NCI-H460 (cell line): ENCODE measurements around the gene RNF212. TPM values are rescaled to one million over a fixed set of nuclear protein-coding genes. Genes with fewer than 3 reads are reported as not detected.
"Not testable (repeated sequence)": the region's sequence is repeated elsewhere in the genome, so short reads cannot be mapped to it uniquely, and the experiment has no call there.

Experiments used
- DNase-seq: peaks from one replicate; pipeline ENCODE4 v3.0.0-alpha.2; 2016; ENCODE audit warnings: low read depth; ENCODE audit errors: extremely low read depth
- total RNA-seq: library from RNA; depleted of rRNA; stranded (reverse); fragments of >200 nt; shearing (Covaris generic); gene quantifications from 2 replicates; pipeline ENCODE4 v1.2.3, GENCODE V29; 2014

RNF212 gene
- total RNA-seq, 1 experiment from 2014 or later: 9.9 TPM

- peak; percentile 69 for DNase-seq
These were observed 40.4 kb downstream of the RNF212 start for GRCh38 chr4:1072830-1073446.

GRCh38 chr4:1069394-1069793, 44.0 kb downstream of the RNF212 start:
- no peak for DNase-seq

GRCh38 chr4:1065732-1066131, 47.6 kb downstream of the RNF212 start:
- DNase-seq: no peak

- no peak for DNase-seq
These were observed 50.9 kb downstream of the RNF212 start for GRCh38 chr4:1062419-1062818.

- no peak for DNase-seq
These were observed 51.6 kb downstream of the RNF212 start for GRCh38 chr4:1061760-1062159.

GRCh38 chr4:1061056-1061700, 52.2 kb downstream of the RNF212 start:
- DNase-seq: no peak

- DNase-seq: no peak
These were observed 52.7 kb downstream of the RNF212 start for GRCh38 chr4:1060621-1061020.

- DNase-seq: no peak
These were observed 53.2 kb downstream of the RNF212 start for GRCh38 chr4:1060121-1060520.

- no peak for DNase-seq
These were observed 54.2 kb downstream of the RNF212 start for GRCh38 chr4:1058997-1059665.

- DNase-seq: no peak
These were observed 55.0 kb downstream of the RNF212 start for GRCh38 chr4:1058198-1058996.

- DNase-seq: no peak
These were observed 56.0 kb downstream of the RNF212 start for GRCh38 chr4:1057403-1057745.

- DNase-seq: no peak
These were observed 56.5 kb downstream of the RNF212 start for GRCh38 chr4:1056671-1057402.

GRCh38 chr4:1055721-1056590, 57.4 kb downstream of the RNF212 start:
- no peak for DNase-seq

- not testable (repeated sequence) for DNase-seq
These were observed 58.1 kb downstream of the RNF212 start for GRCh38 chr4:1055243-1055701.

- DNase-seq: not testable (repeated sequence)
These were observed 58.6 kb downstream of the RNF212 start for GRCh38 chr4:1054696-1055242.

- not testable (repeated sequence) for DNase-seq
These were observed 59.5 kb downstream of the RNF212 start for GRCh38 chr4:1053891-1054290.

GRCh38 chr4:1053080-1053661, 60.2 kb downstream of the RNF212 start:
- no peak for DNase-seq

- no peak for DNase-seq
These were observed 61.1 kb downstream of the RNF212 start for GRCh38 chr4:1052231-1052671.

- no peak for DNase-seq
These were observed 61.9 kb downstream of the RNF212 start for GRCh38 chr4:1051472-1051871.
